Psoas muscle (tissue), 8 donors: ENCODE results near the gene AIG1. TPM values are rescaled to one million over a fixed set of nuclear protein-coding genes. Genes with fewer than 3 reads are reported as not detected.
"Not testable (repeated sequence)": the region's sequence is repeated elsewhere in the genome, so short reads cannot be mapped to it uniquely, and the experiment has no call there.

Experiments
- ATAC-seq, 4 donors: fragments of 200-7000 bp; cut with Tn5 transposase; one replicate each; pipeline ENCODE4 v1.9.1; 2020; ENCODE audit warnings: moderate library complexity in 3 of 4, mild to moderate bottlenecking in 2 of 4
- DNase-seq, 2 donors: peaks; one replicate each; pipeline ENCODE4 v3.0.0-alpha.2; 2020
- H3K27ac ChIP-seq: fragments of 200-600 bp; one replicate; pipeline ENCODE4 v1.8.0; 2022
- H3K27me3 ChIP-seq, 3 donors: fragments of 200-600 bp in 1 of 3; one replicate each; pipeline versions ENCODE4 v1.6.1 to v1.8.0; 2013 to 2022; ENCODE audit warnings: low read length in 2 of 3, mild to moderate bottlenecking in 2 of 3, moderate library complexity in 1 of 3; ENCODE audit not compliant: insufficient read depth in 3 of 3
- H3K36me3 ChIP-seq, 2 donors: fragments of 200-600 bp in 1 of 2; one replicate each; pipeline versions ENCODE4 v1.6.1 to v1.8.0; 2013 to 2022; ENCODE audit warnings: low read depth in 1 of 2, mild to moderate bottlenecking in 1 of 2, moderate library complexity in 1 of 2; ENCODE audit not compliant: insufficient read depth in 1 of 2
- H3K4me1 ChIP-seq: fragments of 200-600 bp; one replicate; pipeline ENCODE4 v1.8.0; 2022
- H3K4me3 ChIP-seq: fragments of 200-600 bp; one replicate; pipeline ENCODE4 v1.8.0; 2022; ENCODE audit warnings: mild to moderate bottlenecking
- H3K9me3 ChIP-seq: fragments of 200-600 bp; one replicate; pipeline ENCODE4 v1.8.0; 2022
- CTCF ChIP-seq: fragments of 200-600 bp; IDR thresholded peaks from one replicate; pipeline ENCODE4 v1.8.0; 2022; ENCODE audit warnings: antibody characterized with exemption
- WGBS, 3 donors: extraction: QIAGEN DNeasy Blood & Tissue Kit; methylation state at CpG; one replicate each; pipeline versions ENCODE4 v1.1.6 to v1.1.7; 2013; 5-methylcytosine and 5-hydroxymethylcytosine counted together
- intact Hi-C, 2 donors: fragments of 100-400 bp; cut with DNase I; formaldehyde crosslinking; loops; one replicate each; pipeline versions ENCODE4 v1.11.0 to v1.14.2; 2022
- long read RNA-seq, 2 donors: library from polyadenylated mRNA; unstranded; transcript quantifications; one replicate each; pipeline ENCODE4 v2.0.0, GENCODE V29; 2021
- polyA plus RNA-seq, 3 donors: library from polyadenylated mRNA; stranded (reverse); fragments of 200-250 nt; gene quantifications; one replicate each; pipeline ENCODE4 v1.2.3, GENCODE V29; 2013
- total RNA-seq, 4 donors: library from RNA; stranded (reverse); fragmentation: NEBNext Ultra II Directional in 2 of 4; extraction: Animal tissue kit (Norgen Biotek cat#: 25700) in 2 of 4; gene quantifications; one replicate each; pipeline versions ENCODE4 v1.2.1 to v1.2.4, GENCODE V29; 2021 to 2023
- donor health status: healthy with polysubstance abuse.
- donor health status: DM: no; HTN: no; CAD: no; lungs with moderate emphysema.
- donor health status: Bipolar disorder and iron deficiency.
- donor health status: healthy.
- donor health status: DM: yes; HTN: yes; CAD: no.
- donor health status: DM: no; HTN: no; CAD: no.
- donor health status: DM: no; HTN: no; CAD: no.
- donor health status: DM: yes; HTN: yes; CAD: no.

AIG1 gene
- total RNA-seq, result 10 to 100 TPM in 2 of 4 donors, 1 to 10 TPM in 2; 4.8 to 24.6 (median 9.4) TPM
- 1 to 10 TPM; 4.0 to 5.8 (median 4.8) TPM for polyA plus RNA-seq
- long read RNA-seq, donor 1, result 0 reads
- long read RNA-seq, donor 2, partial matches to known transcripts, result 1 of 5 reads
- long read RNA-seq, donor 2, other reads (novel, unspliced or antisense), result 0 of 5 reads

GRCh38 chr6:143060806-143061596, at the start of gene AIG1:
Gene AIG1, plus strand, starts transcription at chr6:143060889. Its CDS starts 37 bp downstream, at chr6:143060926.
- H3K4me3 ChIP-seq, result peak within 1 kb of the TSS; percentile 70
- no peaks in the 10 kb centered on the region for H3K36me3 ChIP-seq
- ATAC-seq (peak; percentile 22 to 68 (median 27)), DNase-seq (peak; percentile 81 to 86)
- H3K27me3 ChIP-seq, result no peaks in the 10 kb centered on the region
- H3K9me3 ChIP-seq, result no peaks in the 10 kb centered on the region
- 5 to 7% (median 6%) methylated on average over 28 to 47 of the region's 50 CpGs for WGBS, 3 donors
- TF ChIP-seq CTCF, result no peak
- H3K27ac ChIP-seq, result peak within 1 kb of the TSS; percentile 94
- intact Hi-C loops, result loop anchor here (1.0 to 10.0 kb wide), 4 partner anchors 94 to 154 kb away; no protein-coding TSS in a partner anchor
- peaks cover 36% of the 10 kb centered on the region for H3K4me1 ChIP-seq

DNA sequence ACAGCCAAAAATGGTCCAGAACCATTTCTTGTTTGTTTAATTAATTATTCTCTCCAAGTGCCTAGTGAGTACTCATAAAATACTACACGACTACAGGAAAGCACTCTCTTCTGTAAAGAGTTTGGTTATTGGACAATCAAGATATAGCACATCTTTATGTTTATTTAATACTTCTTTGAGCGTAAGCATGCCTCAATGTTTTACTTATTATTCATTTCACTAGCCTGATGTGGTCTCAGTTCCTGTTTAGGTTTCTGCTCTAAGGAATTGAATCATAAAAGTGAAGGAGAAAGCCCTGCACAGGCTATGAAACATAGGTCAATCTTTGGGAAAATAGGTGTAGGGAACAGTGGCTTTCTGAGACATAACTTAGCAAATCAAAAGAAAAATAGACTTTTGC, 45.9 kb upstream of the AIG1 start:
- Histone ChIP-seq H3K4me3 (no peak overlapping the region), H3K27ac (no peak overlapping the region), H3K9me3 (peaks cover 12% of the 10 kb centered on the region), H3K4me1 (no peaks in the 10 kb centered on the region), H3K27me3 (no peaks in the 10 kb centered on the region), H3K36me3 (no peaks in the 10 kb centered on the region)
- WGBS, 3 donors, result 84 to 95% (median 90%) methylated on average over 2 of the region's 2 CpGs
- ATAC-seq, result no peak
- no peak for TF ChIP-seq CTCF
- intact Hi-C loops, result no loop called here
- DNase-seq, result no peak

DNA sequence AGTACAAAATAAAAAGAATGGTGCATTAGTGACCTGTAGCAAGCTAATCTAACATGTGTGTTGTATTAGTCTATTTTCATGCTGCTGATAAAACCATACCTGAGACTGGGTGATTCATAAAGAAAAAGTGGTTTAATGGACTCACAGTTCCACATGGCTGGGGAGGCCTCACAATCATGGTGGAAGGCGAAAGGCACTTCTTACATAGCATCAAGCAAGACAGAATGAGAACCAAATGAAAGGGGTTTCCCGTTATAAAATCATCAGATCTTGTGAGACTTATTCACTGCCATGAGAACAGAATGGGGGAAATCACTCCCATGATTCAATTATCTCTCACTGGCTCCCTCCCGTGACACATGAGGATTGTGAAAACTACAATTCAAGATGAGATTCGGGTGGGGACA, 45.4 kb upstream of the AIG1 start:
- Histone ChIP-seq H3K4me1 (no peaks in the 10 kb centered on the region), H3K4me3 (no peak overlapping the region), H3K36me3 (no peaks in the 10 kb centered on the region), H3K27me3 (no peaks in the 10 kb centered on the region), H3K27ac (no peak overlapping the region), H3K9me3 (peaks cover 12% of the 10 kb centered on the region)
- DNase-seq (no peak), ATAC-seq (no peak)
- intact Hi-C loops, result no loop called here
- TF ChIP-seq CTCF, result no peak
- 72 to 81% (median 81%) methylated on average over 4 of the region's 4 CpGs for WGBS, 3 donors

- peaks cover 12% of the 10 kb centered on the region for H3K9me3 ChIP-seq
- ATAC-seq, result peak in 1 of 4 donors; percentile 25
- H3K4me1 ChIP-seq, result no peaks in the 10 kb centered on the region
- no peaks in the 10 kb centered on the region for H3K27me3 ChIP-seq
- no peak for DNase-seq
- no peak overlapping the region for H3K4me3 ChIP-seq
- WGBS, 3 donors, result 51 to 62% (median 57%) methylated on average over 5 of the region's 5 CpGs
- intact Hi-C loops, result no loop called here
- TF ChIP-seq CTCF, result no peak
- H3K36me3 ChIP-seq, result no peaks in the 10 kb centered on the region
- no peak overlapping the region for H3K27ac ChIP-seq
These were observed 41.7 kb upstream of the AIG1 start for GRCh38 chr6:143018955-143019354.

- WGBS, 3 donors, result 52 to 61% (median 54%) methylated on average over 2 of the region's 2 CpGs
- H3K27ac ChIP-seq, result not testable (repeated sequence)
- intact Hi-C loops, result loop anchor here (10.0 kb wide), 2 partner anchors 66 to 546 kb away; no protein-coding TSS in a partner anchor
These were observed 39.8 kb upstream of the AIG1 start for GRCh38 chr6:143020862-143021261.

More at GRCh38 chr6:143020862-143021261, 39.8 kb upstream of the AIG1 start:
- not testable (repeated sequence) for H3K27me3 ChIP-seq, H3K4me1 ChIP-seq, DNase-seq, H3K4me3 ChIP-seq, H3K36me3 ChIP-seq, ATAC-seq
- peaks cover 12% of the 10 kb centered on the region for H3K9me3 ChIP-seq
